ENCODE data around the gene NFU1.
"Not testable (repeated sequence)": the region's sequence is repeated elsewhere in the genome, so short reads cannot be mapped to it uniquely, and the experiment has no call there.

Gene NFU1

DNA sequence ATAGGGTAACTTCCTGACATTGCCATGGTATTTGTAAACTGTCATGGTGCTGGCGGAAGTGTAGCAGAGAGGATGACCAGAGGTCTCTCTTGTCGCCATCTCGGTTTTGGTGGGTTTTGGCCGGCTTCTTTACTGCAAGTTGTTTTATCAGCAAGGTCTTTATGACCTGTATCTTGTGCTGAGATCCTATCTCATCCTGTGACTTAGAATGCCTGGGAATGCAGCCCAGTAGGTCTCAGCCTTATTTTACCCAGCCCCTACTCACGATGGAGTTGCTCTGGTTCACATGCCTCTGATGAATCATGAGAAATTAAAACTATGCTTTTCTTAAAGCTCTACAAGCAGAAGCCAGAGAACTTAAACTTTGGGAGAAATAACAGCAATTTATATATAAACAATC, 12.7 kb upstream of the NFU1 start:
- DNase-seq = no peak

DNA sequence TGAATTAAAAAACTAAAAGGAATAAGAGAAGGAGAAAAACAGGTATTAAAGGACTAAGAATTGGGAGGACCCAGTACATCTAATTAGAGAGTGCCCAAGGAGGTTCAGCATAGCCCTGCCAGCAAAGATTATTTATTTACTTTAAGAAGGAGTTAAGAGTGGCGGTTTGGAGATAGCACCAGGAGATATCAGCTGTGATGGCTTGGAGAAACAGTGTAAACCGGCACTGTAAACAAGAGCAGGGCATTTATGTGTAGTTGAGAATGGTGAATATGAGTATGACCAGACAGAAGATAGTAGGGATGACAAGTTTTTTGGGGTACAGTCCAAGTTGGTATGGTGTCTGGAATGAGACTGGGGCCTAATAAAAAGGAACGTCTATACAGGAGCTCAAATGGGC, 6.4 kb upstream of the NFU1 start:
- DNase-seq = not testable (repeated sequence)

DNA sequence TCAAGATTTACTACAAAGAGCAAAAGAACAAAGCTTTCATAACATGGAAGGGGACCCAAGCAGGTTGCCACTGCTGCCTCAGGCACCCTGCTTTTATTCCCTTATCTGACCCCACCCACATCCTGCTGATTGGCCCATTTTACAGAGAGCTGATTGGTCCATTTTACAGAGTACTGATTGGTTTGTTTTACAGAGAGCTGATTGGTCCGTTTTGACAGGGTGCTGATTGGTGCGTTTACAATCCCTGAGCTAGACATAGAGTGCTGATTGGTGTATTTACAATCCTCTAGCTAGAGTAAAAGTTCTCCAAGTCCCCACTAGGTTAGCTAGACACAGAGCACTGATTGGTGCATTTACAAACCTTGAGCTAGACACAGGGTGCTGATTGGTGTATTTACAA, 2.3 kb upstream of the NFU1 start:
- DNase-seq = not testable (repeated sequence)

- DNase-seq = no peak
Observed at GRCh38 chr2:69438580-69438979, 1.3 kb upstream of the NFU1 start.

DNA sequence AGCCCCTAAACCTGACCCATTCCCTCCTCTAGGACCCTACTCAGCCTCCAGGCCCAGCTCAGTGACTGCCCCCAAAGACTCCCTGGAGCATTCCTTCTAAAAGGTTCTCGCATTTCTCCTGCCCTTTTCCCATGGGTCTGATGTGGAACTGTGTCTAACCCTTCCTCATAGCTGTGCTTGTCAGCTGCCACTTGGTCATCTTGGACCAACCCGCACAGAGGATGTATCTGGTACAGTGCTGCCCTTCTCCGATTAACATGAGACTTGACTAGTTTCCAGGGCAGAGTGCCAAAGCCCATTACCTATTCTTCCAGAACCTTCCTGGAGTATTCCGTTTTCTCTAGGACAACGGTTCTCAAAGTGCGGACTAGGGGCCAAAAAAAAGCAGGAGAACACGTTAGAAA, 518 bp upstream of the NFU1 start:
- DNase-seq = peak; percentile 9

DNA sequence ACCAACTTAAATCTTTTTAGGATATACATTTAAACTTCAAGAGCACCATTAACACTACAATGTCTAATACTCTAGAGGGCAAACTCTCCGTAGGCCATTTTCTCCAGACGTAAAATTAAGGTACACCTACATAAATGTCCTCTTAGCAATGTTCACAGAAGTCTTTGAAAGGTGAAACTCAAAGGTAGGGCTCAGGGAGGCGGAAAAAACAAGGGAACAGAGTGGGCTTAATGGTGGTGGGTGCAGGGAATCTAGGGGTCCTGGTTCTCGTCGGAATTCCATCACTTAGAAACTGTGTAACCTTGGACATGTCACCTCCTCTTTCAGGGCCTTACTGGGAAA, 668 bp downstream of the NFU1 start:
- no peak for DNase-seq

- DNase-seq = no peak
Observed at GRCh38 chr2:69434753-69435152, 2.5 kb downstream of the NFU1 start.

DNA sequence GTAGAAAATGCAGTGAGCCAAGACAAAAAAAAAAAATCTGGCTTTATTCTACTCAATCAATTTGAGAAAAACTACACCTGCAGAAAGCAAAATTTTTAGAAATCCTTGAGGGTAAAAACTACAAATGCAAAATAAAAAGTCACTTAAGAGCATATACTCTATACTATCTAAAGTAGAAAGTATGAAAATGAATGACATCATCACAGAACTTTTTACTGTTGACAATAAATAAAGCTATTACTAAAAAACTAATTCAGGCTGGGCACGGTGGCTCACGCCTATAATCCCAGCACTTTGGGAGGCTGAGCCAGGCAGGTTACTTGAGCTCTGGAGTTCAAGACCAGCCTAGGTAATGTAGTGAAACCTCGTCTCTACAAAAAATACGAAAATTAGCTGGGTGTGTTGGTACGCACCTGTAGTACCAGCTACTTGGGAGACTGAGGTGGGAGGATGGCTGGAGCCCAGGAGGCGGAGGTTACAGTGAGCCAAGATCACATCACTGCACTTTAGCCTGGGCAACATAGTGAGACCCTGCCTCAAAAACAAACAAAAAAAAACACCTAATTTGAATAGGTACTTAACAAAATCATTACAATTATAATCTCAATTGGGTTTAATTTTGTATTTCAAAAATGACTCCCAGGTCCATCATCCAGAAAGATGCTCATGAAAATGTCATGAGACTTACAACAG, 7.6 kb downstream of the NFU1 start:
- DNase-seq = no peak

DNA sequence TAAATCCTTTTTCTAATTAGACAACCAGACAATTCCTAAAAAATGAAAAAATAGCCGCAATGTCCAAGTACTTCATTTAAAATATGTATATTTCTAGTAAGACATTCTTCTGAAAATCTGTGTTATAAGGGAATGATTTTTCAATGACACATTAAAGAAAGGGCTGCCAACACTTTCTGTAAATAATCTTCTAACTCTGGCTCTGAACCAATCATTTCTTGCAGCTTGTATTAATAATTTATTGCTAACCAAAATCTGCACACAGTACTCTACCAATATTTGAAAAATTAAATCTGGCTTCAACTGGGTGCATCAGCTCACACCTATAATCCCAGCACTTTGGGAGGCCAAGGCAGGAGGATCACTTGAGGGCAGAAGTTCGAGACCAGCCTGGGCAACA, 8.3 kb downstream of the NFU1 start:
- DNase-seq = no peak

DNA sequence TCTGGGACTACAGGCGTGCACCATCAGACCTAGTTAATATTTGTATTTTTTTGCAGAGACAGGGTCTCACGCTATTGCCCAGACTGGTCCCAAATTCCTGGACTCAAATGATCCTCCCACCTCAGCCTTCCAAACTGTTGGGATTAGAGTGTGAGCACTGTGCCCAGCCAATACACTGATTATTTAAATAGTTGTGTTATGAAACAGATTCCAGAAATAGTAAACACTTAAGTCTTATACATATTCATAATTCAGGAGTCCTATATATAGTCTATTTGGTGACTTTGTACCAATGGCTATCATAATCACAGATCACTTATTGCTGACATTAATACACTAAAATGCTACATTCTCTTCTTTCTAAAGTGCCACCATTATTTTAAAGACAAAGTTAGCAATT, 12.8 kb downstream of the NFU1 start:
- no peak for DNase-seq

DNA sequence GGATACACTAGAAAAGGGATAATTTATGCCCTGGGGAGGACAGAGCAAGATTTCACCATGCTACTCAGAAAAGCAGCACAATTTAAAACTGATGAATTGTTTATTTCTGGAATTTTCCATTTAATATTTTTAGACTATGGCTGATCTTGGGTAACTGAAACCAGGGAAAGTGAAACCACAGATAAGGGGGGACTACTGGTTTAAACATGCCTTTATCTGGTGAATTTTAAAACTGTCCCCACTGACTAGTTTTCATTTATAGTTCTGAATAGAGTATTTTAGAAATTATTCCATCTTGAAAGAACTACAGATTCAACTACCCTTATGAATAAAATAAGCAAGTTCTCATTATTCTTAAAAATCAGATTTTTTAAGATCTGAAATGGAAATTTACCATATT, 15.0 kb downstream of the NFU1 start:
- DNase-seq = no peak

DNA sequence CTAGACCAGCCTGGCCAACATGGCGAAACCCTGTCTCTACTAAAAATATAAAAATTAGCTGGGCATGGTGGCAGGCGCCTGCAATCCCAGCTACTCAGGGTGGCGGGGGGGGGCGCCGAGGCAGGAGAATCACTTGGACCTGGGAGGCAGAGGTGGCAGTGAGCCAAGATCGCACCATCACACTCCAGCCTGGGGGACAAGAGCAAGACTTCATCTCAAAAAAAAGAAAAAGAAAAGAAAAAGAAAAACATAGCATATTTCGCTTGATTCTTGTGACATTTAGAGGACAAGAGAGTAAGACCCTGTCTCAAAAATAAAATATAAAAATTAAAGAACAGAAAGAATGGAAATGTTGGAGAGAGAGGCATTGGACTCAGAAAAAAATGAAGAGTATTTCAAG, 18.1 kb downstream of the NFU1 start:
- not testable (repeated sequence) for DNase-seq

DNA sequence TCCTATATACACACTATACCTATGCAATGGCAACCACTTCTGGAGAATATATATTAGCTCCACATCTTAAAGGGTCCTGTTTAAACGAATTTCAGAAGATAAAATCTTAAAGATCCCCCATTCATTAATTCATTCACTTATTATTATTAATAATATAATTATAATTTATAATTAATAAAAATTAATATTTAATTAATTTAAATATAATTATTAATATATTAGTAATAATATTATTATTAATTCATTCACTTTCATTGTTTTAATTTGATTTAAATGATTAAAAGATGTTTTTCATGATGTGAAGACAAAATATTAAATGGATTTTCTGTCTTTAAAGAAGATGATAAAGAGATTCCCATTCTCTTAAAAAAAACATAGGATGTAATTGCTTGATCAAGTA, 21.1 kb downstream of the NFU1 start:
- no peak for DNase-seq

GRCh38 chr2:69411120-69411519, 26.1 kb downstream of the NFU1 start:
- no peak for DNase-seq

DNA sequence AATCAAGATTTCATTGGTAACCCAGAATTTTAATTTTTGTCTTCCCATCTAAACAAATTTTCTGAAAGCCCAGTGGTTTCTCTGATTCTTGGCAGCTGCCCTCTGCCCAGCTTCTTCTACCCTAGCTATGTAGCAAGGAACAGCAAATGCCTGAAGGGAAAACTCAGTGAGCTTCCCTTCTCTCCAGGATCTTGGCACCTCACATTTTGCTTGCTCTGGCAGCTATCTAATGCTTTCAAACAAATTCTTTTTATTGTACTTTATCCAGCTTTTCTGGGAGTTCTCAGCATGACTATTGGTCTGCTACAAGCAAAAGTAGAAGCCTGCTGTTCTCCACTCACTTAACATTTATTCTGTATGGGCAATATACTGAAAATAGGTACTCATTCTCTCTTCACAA, 31.9 kb downstream of the NFU1 start:
- no peak for DNase-seq

GRCh38 chr2:69400121-69400520, 37.1 kb downstream of the NFU1 start:
- no peak for DNase-seq

DNA sequence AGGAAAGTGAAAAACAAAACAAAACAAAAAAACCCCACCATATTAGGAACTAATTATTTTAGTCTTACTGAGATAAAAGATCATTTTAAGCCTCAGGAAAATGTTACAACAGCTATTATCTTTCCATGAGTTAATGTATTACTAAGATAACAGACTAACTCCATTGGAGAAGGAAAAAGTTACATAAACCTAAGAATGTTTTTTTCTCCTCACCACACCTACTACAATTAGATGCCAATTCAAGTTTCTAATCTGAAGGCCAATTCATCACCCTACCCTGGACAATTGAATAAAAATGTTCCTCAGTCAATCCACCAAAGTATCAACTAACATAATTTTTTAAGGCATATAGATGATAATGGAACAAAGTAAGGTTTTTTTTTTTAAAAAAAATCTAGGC, 40.0 kb downstream of the NFU1 start:
- DNase-seq = no peak

DNA sequence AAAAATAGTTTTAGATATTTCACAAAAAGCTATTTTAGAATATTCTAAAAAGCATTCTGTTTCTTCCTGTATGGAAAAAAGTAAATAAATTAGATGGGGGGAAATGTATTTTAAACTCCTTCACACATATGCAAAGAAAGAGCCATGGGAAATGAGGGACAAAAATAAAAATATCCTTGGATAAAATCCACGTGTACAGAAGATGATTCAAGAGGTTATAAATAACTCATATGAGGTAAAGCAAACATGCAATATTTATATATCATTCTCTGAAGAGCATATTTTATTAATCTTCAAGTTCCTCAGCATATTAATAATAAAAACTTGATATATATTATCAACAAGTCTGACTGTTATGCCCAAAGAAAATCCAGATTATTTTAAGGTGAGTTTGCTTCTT, 41.4 kb downstream of the NFU1 start:
- no peak for DNase-seq

- no peak for DNase-seq
Observed at GRCh38 chr2:69393963-69394362, 43.3 kb downstream of the NFU1 start.

GRCh38 chr2:69390471-69390870, 46.8 kb downstream of the NFU1 start:
- DNase-seq = no peak

DNA sequence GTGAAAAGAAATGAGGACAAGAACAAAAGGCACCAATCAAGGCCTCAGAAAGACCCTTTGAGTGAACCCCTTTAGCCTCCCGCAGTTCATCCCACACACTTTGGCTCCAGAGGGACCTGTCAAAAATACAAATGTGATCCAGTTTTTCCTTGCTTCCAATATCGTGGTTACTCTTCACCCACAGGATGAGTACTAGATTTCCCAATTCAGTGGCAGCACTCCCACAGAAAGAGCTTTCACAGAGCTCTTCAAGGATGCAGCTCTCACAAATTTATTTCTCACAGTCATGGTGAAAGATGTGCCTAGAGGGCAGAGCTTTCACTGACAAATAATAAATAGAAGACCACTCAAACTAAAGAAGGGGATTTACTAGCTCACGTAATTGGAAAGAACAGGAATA, 47.2 kb downstream of the NFU1 start:
- no peak for DNase-seq

DNA sequence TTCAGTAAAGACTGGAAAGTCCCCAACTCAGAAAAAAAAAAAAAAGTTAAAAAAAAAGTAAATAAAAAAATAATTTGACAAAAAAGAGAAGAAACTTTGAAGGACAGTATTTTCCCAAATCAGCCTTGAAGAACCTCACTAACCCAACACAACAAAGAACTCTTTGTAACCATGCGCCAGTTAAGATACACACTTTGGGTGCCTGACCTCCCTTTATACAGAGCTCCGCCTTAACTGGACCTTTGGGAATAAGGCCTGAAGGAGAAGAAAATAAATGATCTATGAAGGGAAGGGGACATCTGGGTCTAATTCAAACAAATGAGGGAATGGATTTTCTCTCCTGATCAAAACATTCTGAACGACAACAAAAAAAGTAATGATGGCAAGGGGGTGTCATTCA, 48.0 kb downstream of the NFU1 start:
- no peak for DNase-seq

GRCh38 chr2:69387770-69388481, 49.3 kb downstream of the NFU1 start:
- no peak for DNase-seq

DNA sequence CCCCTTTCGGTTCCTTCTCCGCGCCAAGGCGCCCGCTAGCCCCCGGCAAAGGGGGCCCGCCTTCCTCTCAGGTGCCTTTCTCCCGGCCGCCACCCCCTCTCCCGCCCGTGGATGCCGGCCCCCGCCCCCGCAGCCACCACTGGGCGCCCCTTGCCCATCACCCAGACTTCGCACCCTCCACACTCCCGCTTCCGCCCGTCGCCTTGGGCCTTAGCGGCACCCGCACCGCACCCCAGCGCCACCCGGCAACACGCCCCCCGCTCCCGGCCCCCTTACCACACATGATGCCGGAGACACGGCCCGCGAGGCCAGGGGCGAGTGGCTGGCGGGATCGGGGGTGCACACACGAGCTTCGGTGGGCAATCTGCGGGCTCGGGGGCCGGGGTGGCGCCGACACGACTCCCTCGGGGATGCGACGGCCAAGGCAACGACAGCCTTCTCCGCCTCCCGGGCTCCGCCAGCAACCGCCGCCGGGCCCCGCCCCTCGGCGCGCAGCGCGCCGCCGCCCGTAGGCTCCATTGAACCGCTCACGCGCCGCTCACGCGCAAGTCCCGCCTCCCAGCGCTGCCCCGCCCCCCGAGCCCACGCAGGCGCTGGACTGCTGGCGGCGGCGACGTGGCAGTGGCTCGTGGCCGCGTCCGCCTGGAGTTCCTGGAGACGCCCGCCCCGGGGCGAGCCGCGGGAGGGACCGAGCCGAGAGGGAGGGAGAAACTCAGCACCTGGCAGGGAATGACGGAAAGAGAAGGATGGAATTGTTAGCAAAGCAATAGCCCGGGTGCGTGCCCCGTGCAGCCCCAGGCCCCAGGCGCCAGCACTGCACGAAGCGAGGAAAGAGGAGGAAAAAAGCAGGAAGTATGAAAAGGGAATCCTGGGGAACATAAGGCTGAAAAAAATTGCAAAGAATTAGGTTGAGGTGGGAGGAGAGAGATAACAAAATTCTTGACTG, 50.2 kb downstream of the NFU1 start, which contains the start of gene GFPT1:
Gene GFPT1 (minus strand): TSS at position 439 of the 946 bp plus-strand sequence. CDS start 156 bp downstream, at position 283.
- peak; percentile 78 for DNase-seq

Measured in NCI-H2029 (cell line).